Umbilical cord (tissue), 2 donors: ENCODE data around the gene HCFC1. TPM values are rescaled to one million over a fixed set of nuclear protein-coding genes. Genes with fewer than 3 reads are reported as not detected.

Experiments
- DNase-seq: peaks from one replicate; pipeline ENCODE4 v3.0.0-alpha.2; 2015; ENCODE audit warnings: low spot score
- total RNA-seq: library from RNA; depleted of rRNA; stranded (reverse); fragments of >200 nt; gene quantifications from one replicate; pipeline ENCODE4 v1.2.3, GENCODE V29; 2014; ENCODE audit warnings: low replicate concordance; ENCODE audit not compliant: insufficient read depth

Gene HCFC1
- 7.2 TPM for total RNA-seq

DNA sequence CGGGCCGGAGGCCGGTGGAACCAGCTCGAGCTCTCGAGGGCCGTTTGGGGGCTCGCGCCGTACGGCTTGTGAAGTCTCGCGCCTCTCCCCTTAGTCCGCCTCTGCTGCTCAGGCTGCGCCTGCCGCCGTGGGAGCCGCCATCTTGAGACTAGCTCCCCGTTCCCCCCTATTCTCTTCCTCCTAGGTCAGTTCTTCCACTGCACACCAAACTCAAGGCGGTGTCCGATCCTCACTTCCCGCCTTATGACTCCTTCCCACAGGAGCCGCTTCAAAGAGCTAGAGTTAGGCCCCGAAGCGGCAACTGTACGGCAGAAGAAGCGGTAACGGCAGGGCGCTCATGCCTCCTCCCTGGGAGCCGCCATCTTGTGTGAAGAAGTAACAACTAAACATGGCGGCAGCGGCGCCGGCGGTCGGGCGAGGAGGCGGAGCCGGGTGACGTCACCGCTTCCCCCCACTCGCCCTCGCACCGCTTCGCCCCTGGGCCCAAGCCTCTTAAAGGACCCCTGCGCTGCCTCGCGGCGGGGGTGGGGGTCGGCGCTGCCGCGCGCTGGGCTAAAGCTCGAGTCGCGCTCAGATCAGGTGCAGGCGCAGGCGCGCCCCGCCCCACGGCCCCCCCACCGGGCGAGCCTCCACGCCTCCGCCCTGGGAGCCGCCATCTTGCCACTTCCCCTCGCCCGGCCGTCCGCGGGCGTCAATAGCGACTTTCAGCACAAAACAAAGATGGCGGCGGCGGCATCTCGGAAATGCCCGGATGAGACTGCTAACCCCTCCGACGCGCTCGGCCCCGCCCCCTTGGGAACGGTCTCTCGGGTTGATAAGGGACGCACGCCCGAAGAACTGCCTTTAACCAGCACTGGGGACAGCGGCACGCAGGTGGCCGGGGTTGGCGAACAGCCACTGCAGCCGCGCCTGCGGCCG lies at the start of gene HCFC1:
Gene HCFC1, minus strand, starts transcription at position 369 of the 918 bp plus-strand sequence. CDS start 978 bp downstream, outside the sequence.
- DNase-seq, result peak; percentile 94

DNA sequence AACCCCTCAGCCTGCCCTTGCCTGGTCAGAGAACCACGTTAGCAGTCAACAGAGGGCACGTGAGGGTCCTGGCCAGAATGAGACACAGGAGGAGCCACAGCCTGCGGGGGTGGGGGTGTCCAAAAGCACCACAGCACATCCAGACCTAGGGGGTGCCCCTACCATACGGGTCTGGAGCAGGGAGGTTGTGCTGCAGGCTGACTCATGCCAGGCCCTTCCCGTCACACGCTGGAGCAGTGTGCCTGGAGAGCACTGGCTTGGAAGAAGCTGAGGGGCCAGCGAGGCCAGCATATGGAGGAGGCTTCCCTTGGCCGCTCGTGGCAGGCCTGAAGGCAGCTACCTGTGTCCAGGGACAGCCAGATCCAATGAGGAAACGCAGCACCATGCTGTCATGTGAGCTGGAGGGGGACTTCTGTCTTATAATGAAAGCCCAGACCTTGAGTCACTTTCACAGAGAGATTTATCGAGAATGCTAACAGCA lies 49.6 kb upstream of the HCFC1 start:
- peak; percentile 45 for DNase-seq

DNA sequence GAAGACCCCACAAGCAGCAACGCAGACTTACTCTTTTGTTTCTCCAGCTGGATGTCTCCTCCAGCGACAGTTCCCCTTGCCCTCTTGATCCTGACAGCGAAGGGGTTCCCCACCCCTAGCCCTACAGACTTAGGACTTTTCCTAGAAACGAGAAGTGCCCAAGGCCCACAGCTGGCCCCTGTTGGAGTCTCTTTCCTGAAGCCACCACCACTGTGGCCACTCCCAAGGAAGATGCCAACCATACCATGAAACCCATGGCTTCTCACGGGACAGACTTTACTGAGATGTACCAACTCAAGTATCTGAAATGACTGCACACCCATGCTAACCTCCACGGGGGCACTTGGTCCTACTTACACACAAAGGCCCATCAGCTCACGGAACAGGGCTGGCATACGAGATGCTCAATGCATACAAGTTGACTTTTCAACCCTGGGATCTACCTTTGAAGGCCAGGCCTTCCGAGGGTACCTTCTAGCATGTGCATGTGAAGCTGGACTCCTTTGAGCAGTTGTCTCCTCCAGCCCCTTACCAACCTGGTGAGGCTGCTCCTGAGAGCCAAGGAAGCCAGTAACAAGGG lies 49.0 kb upstream of the HCFC1 start:
- no peak for DNase-seq

DNA sequence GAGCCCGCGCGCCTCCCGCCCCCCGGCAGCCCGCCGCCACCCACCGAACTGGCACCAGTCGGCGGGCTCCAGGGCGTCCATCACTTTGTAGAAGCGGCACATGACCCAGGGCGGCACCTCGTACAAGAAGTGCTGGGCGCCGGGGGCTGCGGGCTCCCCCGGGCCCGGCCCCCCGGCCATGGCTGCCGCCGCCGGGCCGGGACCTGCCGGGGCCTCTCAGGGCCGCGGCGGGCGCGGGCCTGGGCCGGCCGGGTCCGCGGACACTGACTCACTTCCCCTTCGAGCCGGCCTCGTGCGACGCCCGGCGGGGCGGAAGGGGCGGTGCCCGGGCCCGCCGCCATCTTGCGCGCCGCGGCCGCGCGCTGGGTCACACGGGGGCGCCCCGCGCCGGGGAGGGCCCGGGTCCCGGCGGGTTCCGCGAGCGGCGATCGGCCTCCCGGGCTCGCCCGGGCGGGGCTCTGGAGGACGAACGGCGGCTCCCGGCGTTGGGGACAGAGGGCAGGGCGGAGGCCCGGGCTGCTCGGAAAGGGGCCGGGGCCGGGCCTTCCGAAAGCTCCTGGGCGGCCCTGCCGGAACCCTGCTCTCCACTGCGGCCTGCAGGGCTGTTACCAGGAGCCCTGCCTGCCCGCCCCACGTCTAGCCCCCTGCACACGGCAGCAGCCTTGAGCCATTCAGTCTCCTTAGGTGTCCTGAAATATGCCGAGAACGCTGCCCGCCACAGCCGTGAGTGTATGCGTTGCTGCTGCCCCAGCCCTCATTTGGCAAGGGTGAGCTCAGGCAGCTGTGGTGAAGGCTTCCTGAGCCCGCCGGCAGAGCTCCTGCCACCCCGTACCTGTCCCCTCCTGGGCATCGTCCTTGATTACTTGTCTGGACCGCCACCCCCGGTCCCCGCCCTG lies 48.3 kb upstream of the HCFC1 start, which contains the start of gene IRAK1:
Gene IRAK1, minus strand, starts transcription at position 270 of the 896 bp plus-strand sequence. Its CDS starts 90 bp downstream, at position 180.
- DNase-seq, result peak; percentile 44

DNA sequence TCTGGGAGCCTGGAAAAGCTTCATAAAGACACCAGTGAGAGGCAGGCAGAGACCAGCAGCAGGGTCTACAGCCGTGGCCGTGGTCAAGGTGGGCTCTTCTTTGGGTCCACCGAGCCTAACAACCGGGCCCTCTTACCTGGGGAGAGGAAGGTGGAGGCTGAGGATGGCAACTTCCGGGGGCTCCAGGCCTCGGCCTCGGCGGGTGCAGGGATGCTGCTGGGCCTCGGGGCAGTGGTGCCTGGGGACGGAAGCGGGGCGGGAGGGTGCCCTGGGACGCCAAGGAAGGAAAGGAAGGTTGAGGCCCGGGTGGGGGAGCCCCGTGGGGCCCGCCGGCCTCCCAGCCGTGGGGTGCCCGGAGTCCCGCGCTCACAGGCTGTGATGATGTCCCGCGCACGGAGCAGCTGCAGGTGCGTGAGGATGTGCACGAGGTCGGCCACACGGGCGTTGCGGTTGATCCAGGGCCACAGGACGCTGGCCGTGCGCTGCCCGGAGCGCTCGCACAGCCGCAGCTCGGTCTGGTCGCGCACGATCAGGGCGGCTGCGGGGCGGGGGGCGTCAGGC lies 47.5 kb upstream of the HCFC1 start:
- no peak for DNase-seq

DNA sequence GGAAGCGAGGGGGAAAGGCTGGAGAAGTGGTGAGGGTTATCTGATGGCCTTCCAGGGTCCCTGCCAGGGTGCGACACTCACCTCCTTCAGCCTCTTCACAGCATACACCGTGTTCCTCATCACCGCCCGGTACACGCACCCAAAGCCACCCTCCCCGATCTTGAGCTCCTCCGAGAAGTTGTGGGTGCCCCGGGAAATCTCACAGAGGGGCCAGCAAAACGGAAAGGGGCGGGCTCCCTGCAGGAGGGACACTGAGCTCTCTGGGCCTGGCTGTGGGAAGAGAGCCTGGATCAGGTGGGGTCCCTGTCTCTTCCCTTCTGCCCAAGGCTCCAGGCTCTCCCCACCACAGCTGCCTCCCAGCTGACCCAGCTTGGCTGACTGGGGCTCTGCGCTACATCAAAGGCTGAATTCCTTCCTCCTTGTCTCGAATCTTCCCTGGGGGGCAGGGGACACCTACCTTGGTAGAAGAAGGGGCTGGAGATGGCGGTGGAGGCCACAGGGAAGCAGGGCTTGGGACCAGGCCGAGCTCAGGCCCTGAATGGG lies 47.0 kb upstream of the HCFC1 start:
- no peak for DNase-seq

DNA sequence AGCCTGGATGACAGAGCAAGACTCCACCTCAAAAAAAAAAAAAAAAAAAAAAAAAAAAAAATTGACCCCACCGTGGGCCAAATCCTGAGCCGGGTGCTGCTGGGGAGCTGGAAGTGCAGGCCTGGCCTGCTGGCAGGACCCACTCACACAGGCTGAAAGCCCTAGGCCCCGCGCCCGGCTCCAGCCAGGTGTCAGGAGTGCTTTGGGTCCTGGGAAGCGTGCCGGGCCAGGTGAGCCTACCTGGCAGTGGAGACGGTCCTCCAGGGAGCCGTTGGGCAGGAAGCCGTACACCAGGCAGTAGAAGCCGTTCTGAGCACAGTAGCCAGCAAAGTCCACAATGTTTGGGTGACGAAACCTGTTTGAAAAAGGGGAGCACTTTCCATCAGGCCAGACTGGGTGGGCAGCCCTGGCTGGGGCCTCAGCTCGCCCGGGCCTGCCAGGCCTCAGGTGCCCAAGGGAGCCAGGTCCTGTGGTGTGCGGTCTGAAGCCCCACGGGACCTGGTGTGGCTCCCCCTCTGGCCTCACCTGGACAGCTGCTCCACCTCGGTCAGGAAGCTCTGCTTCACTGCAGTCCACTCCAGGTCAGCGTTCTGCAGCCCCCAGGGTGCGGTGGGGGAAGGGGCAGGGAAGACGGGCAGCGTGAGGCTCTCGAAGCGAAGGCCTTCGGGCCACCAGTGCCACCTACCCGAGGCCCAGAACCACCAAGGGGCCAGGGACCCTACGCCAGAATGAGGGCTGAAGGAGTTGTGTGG lies 46.3 kb upstream of the HCFC1 start:
- DNase-seq, result no peak

DNA sequence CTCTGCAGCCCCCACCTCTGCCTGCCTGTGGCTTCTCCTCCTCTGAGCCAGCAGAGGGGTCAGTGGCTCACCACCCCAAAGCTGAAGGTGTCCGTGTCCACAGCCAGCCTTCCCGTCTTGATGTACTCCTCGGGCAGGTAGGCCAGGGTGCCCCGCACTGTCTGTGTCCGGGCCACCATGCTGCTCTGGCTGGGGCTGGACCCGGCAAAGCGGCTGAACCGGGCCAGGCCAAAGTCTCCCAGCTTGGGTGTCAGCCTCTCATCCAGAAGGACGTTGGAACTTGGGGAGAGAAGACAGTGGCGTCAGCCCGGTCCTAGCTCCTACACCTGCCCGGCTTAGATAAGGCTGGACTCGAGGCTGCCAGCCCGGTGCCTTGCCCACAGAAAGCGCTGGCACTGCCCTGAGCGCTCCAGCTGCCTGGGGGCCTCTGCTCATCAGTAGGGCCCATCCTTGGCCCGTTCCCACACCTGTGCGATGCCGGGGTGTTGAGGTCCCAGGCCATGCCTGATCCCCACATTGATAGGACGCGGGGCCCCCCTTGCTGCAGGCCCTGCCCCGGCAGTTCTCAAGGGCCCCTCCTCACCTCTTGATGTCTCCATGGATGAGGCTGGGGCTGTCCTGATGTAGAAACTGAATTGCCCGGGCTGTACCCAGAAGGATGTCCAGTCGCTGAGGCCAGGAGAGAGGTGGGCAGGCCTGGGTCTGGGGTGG lies 44.9 kb upstream of the HCFC1 start:
- DNase-seq, result no peak

DNA sequence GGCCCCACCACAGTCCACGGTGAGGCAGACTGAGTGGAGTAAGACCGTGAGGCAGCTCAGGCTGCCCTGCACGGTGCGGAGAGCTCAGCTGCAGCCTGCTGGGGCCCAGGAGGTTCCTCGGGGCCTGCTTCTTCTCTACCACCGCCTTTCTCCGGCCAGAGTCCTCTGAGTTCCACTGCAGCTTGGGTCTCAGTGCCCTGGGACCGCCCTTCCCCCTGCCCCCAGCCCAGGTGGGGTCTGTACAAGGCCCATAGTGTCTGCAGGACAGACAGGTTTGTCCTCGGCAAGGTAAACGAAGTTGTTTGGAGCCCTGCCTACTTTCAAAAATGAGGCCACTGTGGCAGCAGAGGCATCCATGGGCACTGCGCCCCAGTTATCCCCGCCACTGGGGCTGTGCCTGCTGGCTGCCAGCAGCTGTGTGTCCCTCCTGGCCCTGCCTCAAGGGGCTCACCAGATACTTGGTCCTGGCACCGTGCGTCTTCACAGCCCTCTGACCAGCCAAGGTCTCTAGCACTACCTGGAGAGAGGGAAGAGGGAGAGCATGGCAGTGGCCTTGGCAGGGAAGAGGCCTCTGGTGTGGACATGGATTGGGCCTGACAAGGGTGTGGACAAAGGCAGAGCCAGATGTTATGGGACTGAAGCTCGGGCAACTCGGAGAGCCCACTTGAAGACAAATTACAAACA lies 44.1 kb upstream of the HCFC1 start:
- DNase-seq, result no peak

DNA sequence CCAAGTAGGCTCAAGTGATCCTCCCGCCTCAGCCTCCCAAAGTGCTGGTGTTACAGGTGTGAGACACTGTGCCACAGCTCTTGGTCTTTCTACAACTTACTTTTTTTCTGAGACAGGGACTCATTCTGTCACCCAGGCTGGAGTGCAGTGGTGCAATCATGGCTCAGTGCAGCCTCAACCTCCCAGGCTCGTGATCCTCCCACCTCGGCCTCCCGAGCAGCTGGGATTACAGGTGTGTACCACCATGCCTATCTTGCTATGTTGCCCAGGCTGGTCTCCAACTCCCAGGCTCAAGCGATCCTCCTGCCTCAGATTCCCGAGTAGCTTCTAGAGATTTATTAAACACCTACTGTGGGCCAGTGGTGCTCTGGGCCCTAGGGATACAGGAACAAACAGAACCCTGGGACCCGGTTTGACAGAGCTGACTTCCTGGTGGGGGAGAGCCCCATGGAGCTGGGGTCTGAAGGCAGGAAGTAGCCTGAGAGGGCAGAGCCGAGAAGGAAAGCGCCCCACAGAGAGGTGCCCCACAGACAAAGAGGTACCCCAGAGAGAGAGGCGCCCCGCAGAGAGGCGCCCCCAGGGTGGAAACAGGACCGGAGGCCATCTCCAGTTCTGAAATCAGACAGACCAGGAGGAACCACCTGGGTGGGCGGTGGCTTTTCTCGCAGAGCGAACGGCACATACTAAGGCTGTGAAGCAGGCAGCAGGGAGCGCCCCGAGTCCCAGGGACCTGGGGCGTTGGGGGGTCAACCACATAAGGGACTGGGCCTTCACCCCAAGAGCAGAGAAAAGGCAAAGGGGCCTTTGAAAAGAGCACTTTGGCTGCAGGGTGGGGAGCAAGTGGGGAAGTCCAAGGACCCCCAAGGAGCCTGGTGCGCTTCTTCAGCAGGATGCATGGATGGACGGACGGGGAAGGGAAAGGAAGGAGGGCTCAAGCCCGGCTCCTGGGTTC lies 43.1 kb upstream of the HCFC1 start:
- DNase-seq, result no peak

DNA sequence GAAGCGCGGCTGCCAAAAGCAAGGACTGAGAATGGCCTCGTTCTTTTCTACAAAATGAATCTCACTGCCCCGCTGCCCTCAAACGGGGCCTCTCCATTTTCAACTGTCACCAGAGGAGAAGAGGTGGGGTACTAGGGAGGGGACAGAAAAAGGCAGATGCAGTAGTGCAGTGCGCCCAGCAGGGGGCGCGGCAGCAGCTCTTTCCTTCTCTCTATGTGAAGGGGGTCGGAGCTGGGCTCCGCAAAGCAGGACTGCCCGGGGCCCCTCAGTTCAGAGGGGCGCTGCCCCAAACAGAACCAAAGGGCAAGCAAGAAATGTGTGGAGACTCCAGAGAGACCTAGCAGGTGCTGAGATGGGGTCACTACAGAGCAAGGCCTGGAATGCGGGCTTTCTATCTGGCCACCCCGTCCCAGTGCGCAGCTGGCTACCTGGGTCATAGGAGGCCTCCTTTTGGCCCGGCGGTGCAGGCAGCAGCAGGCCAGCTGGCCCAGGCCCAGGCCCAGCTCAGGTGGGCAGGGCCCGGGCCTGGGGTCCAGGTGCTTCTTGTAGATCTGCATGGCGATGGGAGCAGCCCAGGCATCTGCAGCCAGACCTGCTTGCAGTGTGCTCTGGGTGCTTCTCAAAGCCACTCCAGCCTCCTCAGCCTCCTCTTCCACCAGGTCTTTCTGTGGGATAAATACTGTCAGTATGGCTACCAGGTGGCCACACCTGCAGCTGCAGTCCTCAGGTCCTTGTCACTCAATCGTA lies 42.2 kb upstream of the HCFC1 start:
- no peak for DNase-seq

DNA sequence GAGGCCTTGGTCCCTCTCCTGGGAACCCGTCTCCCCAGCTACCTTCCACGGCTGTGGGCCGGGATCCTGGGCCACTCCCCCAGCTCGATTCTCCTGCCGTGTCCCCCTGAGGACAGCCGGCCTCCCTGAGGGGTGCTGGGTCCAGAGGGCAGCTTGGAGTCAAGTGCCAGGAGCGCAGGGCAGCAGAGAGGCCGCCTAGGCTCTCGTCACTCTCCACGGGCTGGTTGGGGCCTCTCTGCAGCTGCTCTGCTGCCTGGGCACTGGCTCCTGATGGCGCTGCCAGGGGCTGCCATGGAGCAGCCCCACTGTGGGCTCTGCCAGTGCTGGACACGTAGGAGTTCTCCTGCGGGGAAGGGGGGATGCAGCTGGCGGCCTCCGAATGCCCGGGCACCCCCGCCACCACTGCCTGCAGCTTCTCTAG lies 41.4 kb upstream of the HCFC1 start:
- no peak for DNase-seq

DNA sequence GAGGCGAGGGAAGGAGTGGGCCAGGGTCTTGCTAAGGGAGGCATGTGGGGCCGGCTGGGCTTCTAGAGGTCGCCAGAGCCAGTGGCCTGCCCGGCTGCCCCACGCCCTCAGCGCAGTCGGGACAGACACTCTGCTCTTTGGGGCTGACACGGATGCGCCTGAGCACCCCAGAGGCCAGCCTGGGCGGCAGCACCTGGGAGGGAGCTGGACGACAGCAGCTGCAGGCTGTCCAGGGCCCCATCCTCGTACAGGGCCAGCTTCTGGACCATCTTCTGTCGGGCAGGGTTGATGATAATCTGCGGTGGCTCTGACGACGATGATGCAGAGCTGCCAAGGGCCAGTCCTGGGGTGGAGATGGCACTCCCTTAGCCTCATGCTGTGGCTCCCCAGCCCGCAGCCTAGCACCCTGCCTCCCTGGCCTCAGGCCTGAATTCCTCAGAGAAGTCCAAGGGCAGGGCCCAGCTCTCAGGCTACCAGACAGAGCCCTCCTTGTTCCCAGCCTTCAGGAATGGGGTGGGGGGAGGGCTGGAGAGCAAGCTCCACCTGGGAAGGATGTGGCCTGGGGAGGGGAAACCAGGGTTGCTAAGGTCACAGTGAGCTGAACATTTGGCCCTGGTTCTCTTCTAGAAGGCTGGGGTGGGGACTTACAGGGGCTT lies 40.8 kb upstream of the HCFC1 start:
- no peak for DNase-seq

DNA sequence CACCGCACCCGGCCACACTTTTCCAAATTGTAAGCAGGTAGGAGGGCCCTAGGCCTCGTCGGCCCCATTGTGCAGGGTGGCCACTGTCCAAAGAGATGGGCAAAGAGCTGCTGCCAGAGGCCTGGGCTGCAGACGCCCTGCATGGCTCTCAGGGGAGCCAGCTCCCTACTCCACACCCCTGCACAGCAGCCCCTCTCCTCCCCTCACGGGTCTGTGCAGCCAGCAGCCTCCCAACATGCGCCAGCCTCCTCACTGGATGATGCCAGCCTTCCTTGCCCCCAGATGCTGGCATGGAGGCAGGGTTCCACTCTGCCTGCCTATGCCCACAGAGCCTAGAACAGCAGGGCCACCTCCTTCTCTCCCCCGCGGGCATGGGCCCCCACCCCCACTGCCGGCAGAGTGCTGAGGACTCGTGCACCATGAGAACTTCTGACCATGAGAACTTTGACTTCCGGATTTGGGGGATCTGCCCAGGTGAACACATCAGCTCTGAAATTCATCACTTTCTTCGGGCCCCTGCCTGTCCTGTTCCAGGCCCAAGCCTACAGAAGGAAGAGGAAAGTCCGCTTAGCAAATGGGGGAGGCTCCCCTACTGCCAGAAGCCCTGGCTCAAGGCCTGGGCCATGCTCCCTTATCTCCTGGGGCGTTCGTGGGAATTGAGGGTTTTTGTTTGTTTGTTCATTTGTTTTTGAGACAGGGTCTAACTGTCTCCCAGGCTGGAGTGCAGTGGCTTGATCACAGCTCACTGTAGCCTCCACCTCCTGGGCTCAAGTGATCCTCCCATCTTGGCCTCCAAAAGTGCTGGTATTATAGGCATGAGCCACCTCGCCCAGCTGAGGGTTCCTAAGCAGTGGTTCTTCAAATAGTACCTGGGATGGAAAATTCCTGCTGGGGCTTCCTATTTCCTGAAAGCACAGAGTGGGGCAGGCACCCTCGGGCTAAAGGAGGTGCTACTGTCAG lies 40.0 kb upstream of the HCFC1 start:
- no peak for DNase-seq

DNA sequence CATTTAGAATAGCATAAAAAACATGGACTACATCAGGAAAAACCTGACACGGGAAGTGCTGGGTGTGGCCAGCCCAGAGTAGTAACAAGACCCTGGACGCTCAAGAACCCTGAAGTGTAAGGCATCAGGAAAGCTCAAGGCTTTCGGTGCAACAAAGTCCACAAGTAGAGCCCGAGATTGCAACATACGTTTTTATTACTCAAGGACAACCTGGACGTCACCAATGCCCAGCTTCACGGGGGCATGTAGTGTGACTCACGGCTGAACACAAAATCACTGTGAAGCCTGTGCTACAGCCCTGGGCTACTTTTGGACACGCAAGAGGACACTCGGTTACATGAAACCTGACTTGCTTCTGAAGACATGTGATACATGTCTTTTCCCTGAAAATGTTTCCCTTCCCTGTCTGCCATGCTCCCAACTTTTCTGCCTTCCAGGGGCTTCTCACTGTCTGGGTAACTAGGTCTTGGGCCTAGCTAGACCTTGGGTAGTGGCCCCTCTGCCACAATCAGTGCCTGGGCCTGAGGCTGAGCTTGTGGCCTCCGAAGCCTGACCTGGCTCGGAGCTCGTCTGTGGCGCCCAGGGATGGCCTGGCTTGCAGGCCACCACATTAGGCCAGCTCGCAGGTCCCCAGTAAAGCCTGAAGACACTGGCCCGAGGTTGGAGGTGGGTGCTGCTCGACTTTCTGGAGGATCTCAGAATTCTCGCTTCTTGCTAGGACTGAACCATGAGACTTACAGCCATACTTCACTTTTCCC lies 38.9 kb upstream of the HCFC1 start:
- DNase-seq, result no peak
